Psoas muscle (tissue), 8 donors: ENCODE data around the gene ZC3H11A. TPM values are rescaled to one million over a fixed set of nuclear protein-coding genes. Genes with fewer than 3 reads are reported as not detected.

ENCODE experiments used
- ATAC-seq, 4 donors: fragments of 200-7000 bp; cut with Tn5 transposase; one replicate each; pipeline ENCODE4 v1.9.1; 2020; ENCODE audit warnings: moderate library complexity in 3 of 4, mild to moderate bottlenecking in 2 of 4
- DNase-seq, 2 donors: peaks; one replicate each; pipeline ENCODE4 v3.0.0-alpha.2; 2020
- H3K27ac ChIP-seq: fragments of 200-600 bp; one replicate; pipeline ENCODE4 v1.8.0; 2022
- H3K27me3 ChIP-seq, 3 donors: fragments of 200-600 bp in 1 of 3; one replicate each; pipeline versions ENCODE4 v1.6.1 to v1.8.0; 2013 to 2022; ENCODE audit warnings: low read length in 2 of 3, mild to moderate bottlenecking in 2 of 3, moderate library complexity in 1 of 3; ENCODE audit not compliant: insufficient read depth in 3 of 3
- H3K36me3 ChIP-seq, 2 donors: fragments of 200-600 bp in 1 of 2; one replicate each; pipeline versions ENCODE4 v1.6.1 to v1.8.0; 2013 to 2022; ENCODE audit warnings: low read depth in 1 of 2, mild to moderate bottlenecking in 1 of 2, moderate library complexity in 1 of 2; ENCODE audit not compliant: insufficient read depth in 1 of 2
- H3K4me1 ChIP-seq: fragments of 200-600 bp; one replicate; pipeline ENCODE4 v1.8.0; 2022
- H3K4me3 ChIP-seq: fragments of 200-600 bp; one replicate; pipeline ENCODE4 v1.8.0; 2022; ENCODE audit warnings: mild to moderate bottlenecking
- H3K9me3 ChIP-seq: fragments of 200-600 bp; one replicate; pipeline ENCODE4 v1.8.0; 2022
- WGBS, 3 donors: extraction: QIAGEN DNeasy Blood & Tissue Kit; methylation state at CpG; one replicate each; pipeline versions ENCODE4 v1.1.6 to v1.1.7; 2013; 5-methylcytosine and 5-hydroxymethylcytosine counted together
- intact Hi-C, 2 donors: fragments of 100-400 bp; cut with DNase I; formaldehyde crosslinking; loops; one replicate each; pipeline versions ENCODE4 v1.11.0 to v1.14.2; 2022
- polyA plus RNA-seq, 3 donors: library from polyadenylated mRNA; stranded (reverse); fragments of 200-250 nt; gene quantifications; one replicate each; pipeline ENCODE4 v1.2.3, GENCODE V29; 2013
- total RNA-seq, 4 donors: library from RNA; stranded (reverse); fragmentation: NEBNext Ultra II Directional in 2 of 4; extraction: Animal tissue kit (Norgen Biotek cat#: 25700) in 2 of 4; gene quantifications; one replicate each; pipeline versions ENCODE4 v1.2.1 to v1.2.4, GENCODE V29; 2021 to 2023
- TF ChIP-seq, protein P1 (sequence below): fragments of 200-600 bp; IDR thresholded peaks from one replicate; pipeline ENCODE4 v1.8.0; 2022; ENCODE audit warnings: antibody characterized with exemption
- donor health status: healthy with polysubstance abuse.
- donor health status: DM: no; HTN: no; CAD: no; lungs with moderate emphysema.
- donor health status: Bipolar disorder and iron deficiency.
- donor health status: healthy.
- donor health status: DM: yes; HTN: yes; CAD: no.
- donor health status: DM: no; HTN: no; CAD: no.
- donor health status: DM: no; HTN: no; CAD: no.
- donor health status: DM: yes; HTN: yes; CAD: no.

Gene ZC3H11A
- total and polyA plus RNA-seq, 7 donors = 33.5 to 79.9 (median 48.5) TPM

DNA sequence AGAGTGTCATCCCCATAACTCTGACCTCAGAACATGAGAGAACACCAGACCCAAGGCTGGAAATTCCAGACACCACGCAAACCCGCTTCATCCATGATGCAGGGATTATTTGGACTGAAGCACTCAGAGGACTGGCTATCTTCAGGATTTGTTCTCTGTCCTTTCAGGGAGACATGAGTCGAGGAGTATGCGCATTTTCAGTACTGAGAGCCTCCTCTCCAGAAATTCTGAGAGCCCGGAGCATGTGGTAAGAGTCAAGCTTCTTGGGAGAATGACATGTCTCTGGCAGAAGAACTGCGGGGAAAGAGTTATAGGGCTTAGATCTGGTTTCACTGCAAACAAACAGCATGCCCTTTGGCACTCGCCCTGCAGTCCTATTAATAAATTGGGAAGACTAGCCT, 23.5 kb upstream of the ZC3H11A start:
- TF ChIP-seq, protein P1, sequence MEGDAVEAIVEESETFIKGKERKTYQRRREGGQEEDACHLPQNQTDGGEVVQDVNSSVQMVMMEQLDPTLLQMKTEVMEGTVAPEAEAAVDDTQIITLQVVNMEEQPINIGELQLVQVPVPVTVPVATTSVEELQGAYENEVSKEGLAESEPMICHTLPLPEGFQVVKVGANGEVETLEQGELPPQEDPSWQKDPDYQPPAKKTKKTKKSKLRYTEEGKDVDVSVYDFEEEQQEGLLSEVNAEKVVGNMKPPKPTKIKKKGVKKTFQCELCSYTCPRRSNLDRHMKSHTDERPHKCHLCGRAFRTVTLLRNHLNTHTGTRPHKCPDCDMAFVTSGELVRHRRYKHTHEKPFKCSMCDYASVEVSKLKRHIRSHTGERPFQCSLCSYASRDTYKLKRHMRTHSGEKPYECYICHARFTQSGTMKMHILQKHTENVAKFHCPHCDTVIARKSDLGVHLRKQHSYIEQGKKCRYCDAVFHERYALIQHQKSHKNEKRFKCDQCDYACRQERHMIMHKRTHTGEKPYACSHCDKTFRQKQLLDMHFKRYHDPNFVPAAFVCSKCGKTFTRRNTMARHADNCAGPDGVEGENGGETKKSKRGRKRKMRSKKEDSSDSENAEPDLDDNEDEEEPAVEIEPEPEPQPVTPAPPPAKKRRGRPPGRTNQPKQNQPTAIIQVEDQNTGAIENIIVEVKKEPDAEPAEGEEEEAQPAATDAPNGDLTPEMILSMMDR = no peak
- H3K4me1 ChIP-seq = peaks cover 20% of the 10 kb centered on the region
- H3K27ac ChIP-seq = peak overlapping the region; percentile 78
- no peaks in the 10 kb centered on the region for H3K27me3 ChIP-seq
- ATAC-seq (peak; percentile 76 to 88 (median 82)), DNase-seq (peak; percentile 25 to 77)
- no peaks in the 10 kb centered on the region for H3K36me3 ChIP-seq
- peak overlapping the region; percentile 4 for H3K4me3 ChIP-seq
- WGBS, 3 donors = 24 to 37% (median 29%) methylated on average over 7 of the region's 7 CpGs
- intact Hi-C loops = loop anchor here (10.0 kb wide), 1 partner anchor 267 kb away; no protein-coding TSS in a partner anchor
- no peaks in the 10 kb centered on the region for H3K9me3 ChIP-seq

DNA sequence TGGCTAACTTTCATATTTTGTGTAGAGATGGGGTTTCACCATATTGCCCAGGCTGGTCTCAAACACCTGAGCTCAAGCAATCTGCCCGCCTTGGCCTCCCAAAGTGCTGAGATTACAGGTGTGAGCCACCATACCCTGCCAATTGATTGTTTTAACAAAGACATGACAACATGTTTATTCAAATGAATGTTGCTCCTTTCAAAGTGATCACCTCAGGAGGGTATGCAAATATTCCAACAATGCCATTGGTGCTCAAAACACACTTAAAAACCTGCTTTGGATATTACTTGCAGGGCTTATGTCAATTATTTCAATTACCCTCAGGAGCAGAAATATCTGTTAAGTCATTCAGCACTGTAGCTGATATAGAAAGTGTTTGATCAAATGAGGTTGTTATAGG, 22.6 kb upstream of the ZC3H11A start:
- WGBS, 3 donors = 87 to 98% (median 96%) methylated on average over 1 of the region's 1 CpG
- intact Hi-C loops = loop anchor here (10.0 kb wide), 1 partner anchor 268 kb away; no protein-coding TSS in a partner anchor

GRCh38 chr1:203776636-203777035, 18.8 kb upstream of the ZC3H11A start:
- TF ChIP-seq, protein P1 = peak; percentile 15
- no peak for DNase-seq
- no peak overlapping the region for H3K27ac ChIP-seq
- no peaks in the 10 kb centered on the region for H3K9me3 ChIP-seq
- intact Hi-C loops = loop anchor here (10.0 kb wide), 1 partner anchor 272 kb away; no protein-coding TSS in a partner anchor
- no peak overlapping the region for H3K4me3 ChIP-seq
- ATAC-seq = peak in 2 of 4 donors; percentile 52 to 62
- no peaks in the 10 kb centered on the region for H3K27me3 ChIP-seq
- no peaks in the 10 kb centered on the region for H3K36me3 ChIP-seq
- WGBS, 3 donors = 42 to 58% (median 43%) methylated on average over 4 of the region's 4 CpGs
- H3K4me1 ChIP-seq = peaks cover 3% of the 10 kb centered on the region

More for the DNA sequence above, 22.6 kb upstream of the ZC3H11A start:
- Histone ChIP-seq H3K36me3 (no peaks in the 10 kb centered on the region), H3K4me3 (no peak overlapping the region), H3K27ac (no peak overlapping the region), H3K9me3 (no peaks in the 10 kb centered on the region), H3K4me1 (peaks cover 20% of the 10 kb centered on the region), H3K27me3 (no peaks in the 10 kb centered on the region)
- ATAC-seq (no peak), DNase-seq (no peak)
- TF ChIP-seq, protein P1 = no peak

- TF ChIP-seq, protein P1 = no peak
- H3K27ac ChIP-seq = no peak overlapping the region
- H3K4me3 ChIP-seq = no peak overlapping the region
- DNase-seq (no peak), ATAC-seq (no peak)
- no peaks in the 10 kb centered on the region for H3K27me3 ChIP-seq
- WGBS, 3 donors = 81 to 83% (median 82%) methylated on average over 3 of the region's 3 CpGs
- intact Hi-C loops = loop anchor here (10.0 kb wide), 1 partner anchor 273 kb away; no protein-coding TSS in a partner anchor
- no peaks in the 10 kb centered on the region for H3K36me3 ChIP-seq
- H3K9me3 ChIP-seq = no peaks in the 10 kb centered on the region
- no peaks in the 10 kb centered on the region for H3K4me1 ChIP-seq
Observed at GRCh38 chr1:203777596-203777995, 17.8 kb upstream of the ZC3H11A start.

DNA sequence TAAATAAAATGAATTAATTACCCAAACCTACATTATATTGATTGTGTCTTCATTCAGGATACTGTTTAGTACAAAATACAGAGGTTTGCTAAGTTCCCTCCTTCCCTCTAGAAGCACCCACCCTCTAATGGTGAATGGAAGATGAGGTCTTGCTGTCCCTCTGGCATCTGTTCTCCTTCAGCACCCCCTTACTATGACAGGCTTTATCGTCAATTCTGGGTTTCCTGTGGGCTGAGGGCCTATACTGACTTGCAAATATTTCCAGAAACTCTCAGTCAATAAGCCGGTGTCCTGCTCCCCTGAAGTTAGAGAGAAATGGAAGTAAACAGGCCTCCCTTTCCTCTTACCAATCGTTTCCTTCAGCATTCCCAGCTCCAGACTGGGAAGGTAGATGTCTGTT, 17.3 kb upstream of the ZC3H11A start:
- 76 to 85% (median 83%) methylated on average over 3 of the region's 3 CpGs for WGBS, 3 donors
- Histone ChIP-seq H3K9me3 (no peaks in the 10 kb centered on the region), H3K27ac (no peak overlapping the region), H3K4me1 (no peaks in the 10 kb centered on the region), H3K4me3 (no peak overlapping the region), H3K36me3 (no peaks in the 10 kb centered on the region), H3K27me3 (no peaks in the 10 kb centered on the region)
- intact Hi-C loops = loop anchor here (10.0 kb wide), 1 partner anchor 273 kb away; no protein-coding TSS in a partner anchor
- TF ChIP-seq, protein P1 = no peak
- DNase-seq (no peak), ATAC-seq (no peak)
